PC-9 (cell line): ENCODE measurements around the gene RNF227.

Experiments
- CTCF ChIP-seq: fragments of 200-600 bp; sonication (generic); conservative IDR thresholded peaks from 2 replicates; pipeline ENCODE4 v1.6.1; 2017; ENCODE audit warnings: mixed run types, antibody characterized with exemption, mild to moderate bottlenecking, moderate library complexity
- EZH2 ChIP-seq: fragments of 200-600 bp; sonication (generic); IDR thresholded peaks from 2 replicates; pipeline ENCODE4 v1.8.0; 2017; ENCODE audit warnings: antibody characterized with exemption, low read depth

GRCh38 chr17:7894226-7894625, 21.9 kb downstream of the RNF227 start:
- TF ChIP-seq CTCF (no peak), EZH2 (no peak)
